Stimulated activated CD8-positive, alpha-beta memory T cell treated with anti-CD3 and anti-CD28 coated beads, Interleukin-2, amount 100 ng/mL, for 1 hour (primary cell): ENCODE data around the gene PLD6.
A peak's percentile ranks its signal among the peaks of the same experiment; 100 is the strongest.

Experiments used
- DNase-seq, 2 donors: peaks; one replicate each; pipeline ENCODE4 v3.0.0-alpha.2; 2020; ENCODE audit warnings: low read depth in 2 of 2

The PLD6 gene

DNA sequence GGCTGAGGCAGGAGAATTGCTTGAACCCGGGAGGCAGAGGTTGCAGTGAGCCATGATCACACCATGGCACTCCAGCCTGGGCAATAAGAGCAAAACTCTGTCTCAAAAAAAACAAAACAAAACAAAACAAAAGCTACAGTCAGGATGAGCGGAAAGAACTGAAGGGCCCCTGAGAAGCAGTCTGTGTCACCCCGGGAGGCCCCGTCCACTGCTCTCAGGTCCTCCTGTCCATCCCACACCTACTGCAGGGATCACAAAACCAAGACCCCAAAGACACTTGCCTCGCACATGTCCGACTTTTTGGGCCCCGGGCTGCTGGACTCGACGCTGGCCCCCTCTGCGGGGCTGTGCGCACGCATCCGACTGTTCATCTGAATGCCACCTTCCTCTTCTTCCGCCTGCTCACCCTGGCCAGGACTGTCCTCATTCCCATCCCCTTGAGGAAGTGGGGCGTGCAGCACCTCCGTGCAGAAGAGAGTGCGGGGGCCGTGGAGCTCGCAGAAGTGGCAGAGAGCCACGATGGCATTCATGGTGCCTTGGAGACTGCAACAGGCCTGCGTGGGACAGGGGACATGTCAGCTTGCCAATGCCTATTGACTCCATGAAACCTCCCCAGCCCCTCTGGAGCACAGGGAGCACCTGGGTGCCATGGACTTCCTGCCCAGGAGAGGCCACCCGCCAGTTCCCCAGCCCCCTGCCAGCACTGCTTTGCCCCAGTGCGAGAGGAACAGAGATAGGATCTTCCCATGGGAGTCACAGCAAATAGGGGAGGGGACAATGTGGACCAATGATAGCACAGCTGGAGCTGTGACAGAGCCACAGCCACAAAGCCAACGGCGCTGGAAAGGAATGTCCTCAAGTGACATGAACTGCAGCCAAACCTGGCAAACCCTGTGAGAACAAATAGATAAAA lies 21.7 kb upstream of the PLD6 start:
- no peak for DNase-seq

DNA sequence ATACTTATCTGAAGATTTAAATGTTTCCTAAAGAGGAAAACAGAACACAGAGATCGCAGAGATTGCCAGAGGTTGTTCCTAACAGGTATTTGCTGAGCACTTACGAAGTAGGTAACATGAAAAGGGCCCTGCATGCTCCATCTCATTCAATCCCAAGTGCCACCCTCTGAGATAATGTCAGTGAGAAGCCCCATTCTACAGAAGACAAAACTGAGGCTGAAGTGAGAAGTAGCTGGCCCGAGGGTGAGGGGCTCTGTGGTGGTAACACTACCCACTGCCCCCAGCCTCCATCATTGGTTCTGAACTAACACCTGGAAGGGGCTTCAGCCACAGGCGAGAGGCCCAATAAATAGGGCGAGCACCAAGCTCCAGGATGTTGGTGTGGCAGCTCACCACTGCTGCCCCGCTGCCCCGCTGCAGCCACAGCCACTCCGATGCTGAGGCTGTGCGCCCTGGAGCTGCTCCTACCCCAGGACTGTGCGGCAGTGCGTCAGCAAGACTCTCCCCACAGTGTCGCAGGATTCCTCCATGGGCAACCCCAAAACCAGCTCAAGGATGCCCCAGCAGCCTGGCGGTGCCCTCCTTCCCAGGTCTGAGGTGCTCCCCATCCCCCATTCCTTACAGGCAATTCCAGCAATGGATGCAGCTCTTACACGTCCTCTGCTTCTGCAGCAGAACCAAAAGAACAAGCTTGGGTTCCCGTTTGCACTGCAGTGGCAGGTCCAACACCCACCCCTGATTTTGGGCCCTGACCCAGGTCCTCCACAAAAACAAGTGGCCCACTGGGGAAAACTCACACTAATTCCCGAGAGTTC lies 20.5 kb upstream of the PLD6 start:
- DNase-seq = no peak

DNA sequence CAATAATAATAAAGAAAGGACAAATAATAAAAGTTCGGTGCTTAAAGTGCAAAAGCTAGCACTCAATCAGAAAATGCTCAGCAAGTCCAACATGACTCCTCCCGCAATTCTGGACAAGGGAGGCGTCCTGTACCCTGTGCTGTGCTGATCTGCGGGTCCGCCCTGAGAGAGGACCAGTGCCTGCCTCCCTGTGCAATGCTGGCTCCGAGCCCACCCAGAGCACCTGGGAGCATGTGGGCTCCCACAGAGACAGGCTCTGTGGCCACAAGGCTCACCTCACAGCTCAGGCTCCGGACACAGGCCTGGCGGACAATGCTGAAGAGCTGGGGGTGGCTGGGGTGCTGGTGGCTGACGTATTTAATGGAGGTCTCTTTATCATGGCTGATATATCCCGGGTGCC lies 19.8 kb upstream of the PLD6 start:
- no peak for DNase-seq

DNA sequence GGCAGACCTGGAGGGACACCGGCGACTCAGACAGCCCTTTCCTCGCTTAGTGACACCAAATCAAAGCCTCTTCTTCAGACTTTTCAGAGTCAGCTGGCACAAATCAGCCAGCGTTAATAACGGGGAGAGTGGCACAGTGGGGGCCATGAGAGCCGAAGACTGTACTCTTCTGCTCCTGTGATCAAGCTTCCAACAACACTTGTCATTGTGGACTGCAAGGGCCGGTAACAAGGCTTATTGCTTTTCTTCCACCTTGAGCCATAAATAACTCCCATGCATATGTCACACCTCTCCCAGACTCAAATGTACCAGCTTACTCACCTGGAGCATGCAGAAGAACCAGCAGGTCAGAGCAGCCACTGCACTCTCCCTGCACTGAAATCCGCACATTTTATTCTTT lies 18.0 kb upstream of the PLD6 start:
- no peak for DNase-seq

DNA sequence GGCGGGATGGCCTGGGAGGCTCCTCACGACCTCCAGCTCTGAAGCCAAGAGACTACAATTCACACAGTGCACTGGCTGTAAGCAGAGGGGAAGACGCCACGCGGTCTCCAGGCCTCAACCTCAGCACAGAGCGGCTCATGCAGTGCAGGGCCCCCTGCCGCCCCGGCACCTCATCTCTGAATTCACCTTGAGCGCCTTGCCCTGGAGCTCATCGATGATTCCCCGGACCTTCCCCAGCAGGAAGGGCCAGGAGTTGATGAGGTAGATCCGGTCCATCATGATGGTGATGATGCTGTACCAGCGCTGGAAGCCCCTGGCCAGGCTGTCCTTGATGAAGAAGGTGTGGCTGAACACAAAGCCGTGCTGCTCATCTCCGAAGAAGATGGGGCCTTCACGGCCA lies 17.6 kb upstream of the PLD6 start:
- no peak for DNase-seq

DNA sequence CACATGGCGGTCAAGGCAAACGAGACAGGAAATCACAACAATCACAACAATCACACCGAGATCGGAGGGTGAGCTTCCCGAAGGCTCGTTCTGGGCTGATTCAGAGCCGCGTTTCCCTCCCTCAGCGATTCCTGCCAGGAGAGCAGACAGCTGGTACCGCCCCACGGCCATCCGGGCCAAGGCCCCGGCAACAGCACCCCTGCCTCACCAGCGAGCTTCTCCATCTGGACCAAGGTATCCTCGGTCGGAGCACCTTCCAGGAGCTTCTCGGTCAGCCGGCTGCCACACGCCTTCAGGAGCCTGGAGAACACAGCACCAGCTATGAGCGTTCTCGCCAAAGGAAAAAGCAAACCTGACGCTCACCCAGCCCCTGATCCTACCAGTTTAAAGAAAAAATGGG lies 15.2 kb upstream of the PLD6 start:
- no peak for DNase-seq

DNA sequence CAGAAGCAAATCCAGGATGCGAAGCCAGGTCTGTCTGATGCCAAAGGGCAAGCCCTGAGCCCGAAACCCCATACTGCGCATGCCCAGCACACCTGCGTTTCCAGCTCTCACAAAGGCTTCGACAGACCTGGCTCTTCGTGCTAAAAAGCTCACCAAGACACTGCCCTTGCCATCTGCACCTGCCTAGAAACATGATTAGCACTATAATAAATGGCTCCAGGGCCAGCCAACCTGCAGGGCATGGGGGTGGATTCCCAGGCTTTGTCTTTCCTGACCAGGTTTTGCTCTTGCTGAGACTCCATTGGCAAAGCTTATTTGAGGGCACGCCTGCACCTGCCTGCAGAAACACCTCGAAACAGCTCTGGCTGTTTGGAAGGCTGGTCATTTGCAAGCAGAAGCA lies 14.4 kb upstream of the PLD6 start:
- DNase-seq = no peak

DNA sequence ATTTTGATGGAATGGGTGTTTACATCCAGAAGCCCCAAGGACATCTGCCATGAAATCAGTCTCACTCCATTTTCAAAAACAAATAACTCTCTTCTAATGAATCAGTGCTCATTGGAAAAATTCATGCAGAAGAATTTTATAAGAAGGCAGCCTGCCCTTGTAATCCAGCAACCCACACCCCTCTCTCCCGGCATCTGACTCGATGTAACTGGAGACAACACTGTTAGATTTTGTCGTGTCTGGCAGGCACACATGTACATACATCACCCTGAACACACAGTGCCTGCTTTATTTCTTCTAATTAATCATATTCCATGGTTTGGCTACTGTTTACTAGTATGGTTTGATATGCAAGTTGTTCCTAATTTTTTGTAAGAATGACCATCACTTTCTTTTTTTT lies 11.9 kb upstream of the PLD6 start:
- DNase-seq = no peak

DNA sequence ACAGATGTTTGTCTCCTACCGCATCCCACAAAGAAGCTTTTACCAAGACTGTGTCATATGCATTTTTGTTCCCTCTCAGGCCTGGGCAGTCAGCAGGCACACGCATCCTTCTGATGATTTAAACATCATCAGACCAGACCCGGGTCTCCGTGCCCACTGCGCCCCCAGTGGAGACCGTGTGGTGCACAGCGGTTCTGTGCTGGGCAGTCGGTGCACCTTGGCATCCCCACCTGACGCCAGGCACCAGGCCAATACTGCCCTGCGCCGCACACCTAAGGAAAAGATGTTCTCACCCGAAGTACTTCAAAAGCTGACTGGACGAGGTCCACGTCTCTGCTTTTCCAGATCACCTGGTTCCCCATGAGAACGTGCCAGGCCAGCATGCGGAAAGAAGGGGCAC lies 10.6 kb upstream of the PLD6 start:
- no peak for DNase-seq

DNA sequence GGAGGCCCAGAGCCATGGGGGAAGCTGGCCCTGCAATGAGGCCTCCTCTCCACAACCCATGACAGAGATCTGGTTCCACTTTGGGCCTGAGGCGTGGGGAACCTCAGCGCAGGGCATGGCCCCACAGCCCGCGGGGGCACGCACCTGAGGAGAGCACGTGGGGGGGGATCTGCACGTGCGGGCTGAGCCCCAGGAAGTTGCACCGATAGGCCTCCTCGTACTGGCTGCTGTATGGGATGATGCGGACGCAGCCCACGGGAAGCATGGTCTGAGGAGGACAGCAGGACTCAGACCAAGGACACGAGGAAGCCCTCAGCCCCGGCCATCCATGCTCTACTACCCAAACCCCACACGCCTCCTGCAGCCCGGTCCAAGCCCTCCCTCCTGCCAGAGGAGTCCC lies 10.1 kb upstream of the PLD6 start:
- no peak for DNase-seq

DNA sequence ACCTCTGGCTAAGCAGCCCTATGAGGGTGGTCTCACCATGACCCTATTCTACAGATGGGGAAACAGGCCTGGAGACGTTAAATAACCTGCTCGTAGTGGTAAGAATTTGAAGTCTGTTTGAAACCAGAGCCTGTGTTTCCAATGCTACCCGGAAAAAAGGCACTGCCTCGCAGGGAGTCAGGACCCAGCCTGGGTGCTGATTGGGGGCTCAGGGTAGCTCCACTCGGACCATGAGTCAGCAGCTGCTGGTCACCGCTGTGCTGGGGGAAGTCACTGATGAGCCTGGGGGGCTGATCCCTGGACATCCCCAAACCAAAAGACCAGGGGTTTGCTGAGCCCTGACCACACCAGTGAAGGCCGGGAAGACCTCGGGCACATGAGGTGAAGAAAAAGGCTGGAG lies 9.4 kb upstream of the PLD6 start:
- DNase-seq = no peak

DNA sequence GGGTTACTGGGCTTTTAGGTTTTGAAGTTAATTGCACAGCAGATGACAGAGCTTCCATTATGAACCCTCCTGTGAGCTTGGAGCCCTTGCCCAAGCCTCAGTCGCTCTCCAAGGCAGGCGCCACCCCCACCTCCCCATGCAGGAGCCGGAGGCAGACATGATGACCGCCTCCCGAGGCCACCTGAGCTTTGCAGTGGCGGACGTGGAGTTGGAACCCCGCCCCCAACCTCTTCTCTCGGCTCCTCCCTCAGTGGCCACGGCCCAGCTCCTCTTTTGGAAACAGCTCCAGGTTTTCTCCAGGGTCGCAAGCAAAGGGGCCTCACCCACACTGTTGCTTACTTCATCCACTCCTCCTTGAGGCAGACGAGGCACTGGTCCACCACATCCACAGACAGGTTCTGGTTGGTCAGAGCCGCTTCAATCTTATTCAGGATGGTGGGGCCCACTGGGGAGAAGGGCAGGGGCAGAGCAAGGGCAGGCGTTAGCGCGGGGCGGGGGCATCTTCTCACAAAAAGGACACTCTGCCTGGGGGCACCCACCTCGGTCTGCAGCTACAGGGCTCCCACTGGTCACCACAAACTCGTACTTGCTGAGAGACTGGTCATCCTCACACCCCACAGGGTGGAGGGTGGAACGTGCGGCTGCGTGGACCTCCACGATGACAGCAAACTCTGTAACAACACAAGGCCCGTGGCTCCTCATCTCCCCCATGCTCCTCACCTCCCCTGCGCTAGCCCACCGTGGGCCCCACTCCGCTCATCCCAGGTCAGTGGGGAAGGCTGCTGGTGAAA lies 8.7 kb upstream of the PLD6 start:
- DNase-seq = no peak

DNA sequence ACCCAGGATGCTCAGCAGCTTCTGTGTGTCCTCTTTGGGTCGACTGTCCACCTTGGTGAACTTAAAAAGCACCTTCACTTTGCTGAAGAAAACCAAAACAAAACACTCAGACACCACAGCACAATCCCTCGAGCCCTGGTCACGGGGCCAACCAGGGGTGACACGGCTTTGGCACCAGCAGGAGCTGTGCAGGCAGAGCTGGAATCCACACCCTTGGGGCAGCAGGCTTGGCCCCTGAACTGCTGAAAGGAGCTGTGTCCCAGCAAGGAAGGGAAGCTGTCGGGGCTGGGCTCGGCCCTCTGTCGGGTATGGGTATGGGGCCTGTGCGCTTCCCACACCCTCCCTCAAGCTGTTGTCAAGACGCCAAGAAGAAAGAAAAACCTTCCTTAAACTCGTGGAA lies 7.6 kb upstream of the PLD6 start:
- no peak for DNase-seq

DNA sequence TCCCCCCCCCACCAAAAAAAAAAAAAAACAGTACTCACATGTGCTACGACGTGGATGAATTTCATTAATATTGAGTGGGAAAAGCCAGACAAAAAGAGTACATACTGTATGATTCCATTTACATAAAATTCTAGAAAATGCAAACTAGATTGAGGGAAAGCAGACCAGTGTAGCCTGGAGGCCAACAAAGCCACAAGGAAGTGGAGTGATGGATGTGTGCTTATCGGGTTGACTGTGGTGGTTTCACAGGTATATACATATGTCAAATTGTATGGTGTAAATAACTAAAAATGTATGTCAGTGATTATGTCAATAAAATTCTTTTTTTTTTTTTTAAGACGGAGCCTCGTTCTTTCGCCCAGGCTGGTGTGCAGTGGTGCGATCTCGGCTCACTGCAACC lies 1.9 kb upstream of the PLD6 start:
- no peak for DNase-seq

DNA sequence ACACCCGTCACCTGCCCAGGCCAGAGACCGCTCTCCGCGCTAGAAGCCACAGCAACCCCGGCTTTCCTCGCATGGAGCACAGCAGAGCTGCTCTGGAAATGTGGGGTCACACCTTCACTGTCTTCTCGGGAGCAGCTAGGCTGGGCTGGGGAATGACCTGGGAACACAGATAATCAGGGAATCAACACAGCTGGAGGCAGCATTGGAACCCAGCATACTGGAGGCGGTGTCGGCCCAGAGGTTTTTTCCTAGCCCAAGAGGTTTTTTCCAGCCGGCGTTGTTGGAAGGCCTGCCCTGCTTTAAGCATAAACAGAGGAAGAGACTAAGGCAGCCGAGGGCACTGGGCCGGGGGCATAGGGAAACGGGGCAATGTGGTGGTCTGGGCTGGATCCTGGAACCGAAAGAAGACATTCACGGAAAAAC lies 791 bp upstream of the PLD6 start:
- no peak for DNase-seq

DNA sequence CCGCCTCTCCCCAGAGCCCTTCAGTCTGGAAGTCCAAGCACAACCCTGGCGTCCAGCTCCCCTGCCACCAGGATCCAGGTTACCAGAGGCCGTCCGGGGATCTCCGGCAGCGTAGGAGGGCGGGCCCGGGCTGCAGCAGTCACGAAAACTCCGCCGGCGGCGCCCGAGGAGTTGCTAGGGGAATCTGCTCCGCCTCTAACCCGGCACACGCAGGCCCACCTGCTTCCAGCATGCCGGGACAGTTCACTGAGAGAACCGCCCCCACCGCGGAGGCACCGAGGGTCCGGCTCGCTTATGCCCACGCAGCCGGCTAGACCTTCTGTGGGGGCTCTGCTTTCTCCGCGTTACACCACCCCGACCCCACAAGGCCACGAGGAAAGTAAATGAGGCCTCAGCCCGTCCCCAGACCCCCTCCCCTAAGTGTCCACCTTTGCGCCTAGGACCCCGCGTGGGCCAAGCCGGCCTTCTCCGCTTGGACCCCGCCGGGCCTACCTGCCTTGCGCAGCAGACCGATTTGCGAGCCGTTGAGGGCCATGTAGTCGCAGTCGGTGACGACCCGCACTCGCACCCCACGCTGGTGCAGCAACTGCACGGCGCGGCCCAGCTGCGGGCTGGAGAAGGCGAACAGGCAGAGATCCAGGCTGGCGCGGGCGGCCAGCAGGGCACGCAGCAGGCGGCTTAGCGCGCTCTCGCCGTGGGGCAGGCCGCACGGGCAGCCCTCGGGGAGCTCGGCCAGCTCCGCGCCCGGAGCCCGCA lies 587 bp downstream of the PLD6 start:
- peak in 1 of 2 donors; percentile 21 for DNase-seq

DNA sequence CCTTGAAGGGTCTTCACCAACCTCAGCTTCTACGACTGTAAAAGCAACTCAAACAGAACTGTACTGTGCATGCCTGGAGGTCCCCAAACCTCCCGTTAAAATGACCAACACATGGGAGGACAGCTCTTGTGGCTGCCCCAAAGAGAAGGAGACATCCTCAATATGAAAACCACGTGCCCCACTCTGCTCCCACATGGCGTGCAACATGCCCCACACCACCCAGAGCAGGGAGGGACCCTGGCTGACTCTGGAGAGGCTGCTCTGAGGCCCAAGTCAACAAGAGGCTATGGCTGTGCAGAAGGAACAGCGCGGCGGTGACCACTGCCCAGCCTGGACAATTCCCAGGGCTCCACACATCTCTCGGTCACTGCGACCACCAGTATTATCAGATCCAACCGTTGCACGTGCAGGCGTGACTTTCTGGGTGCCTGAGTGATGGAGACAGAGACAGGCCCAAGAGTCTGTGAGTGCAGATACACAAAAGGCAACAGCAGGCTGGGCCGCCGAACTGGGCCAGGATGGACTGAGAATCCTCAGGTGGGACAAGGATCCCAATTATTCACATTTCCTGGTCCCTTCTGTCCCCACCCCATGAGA lies 1.4 kb downstream of the PLD6 start:
- no peak for DNase-seq

DNA sequence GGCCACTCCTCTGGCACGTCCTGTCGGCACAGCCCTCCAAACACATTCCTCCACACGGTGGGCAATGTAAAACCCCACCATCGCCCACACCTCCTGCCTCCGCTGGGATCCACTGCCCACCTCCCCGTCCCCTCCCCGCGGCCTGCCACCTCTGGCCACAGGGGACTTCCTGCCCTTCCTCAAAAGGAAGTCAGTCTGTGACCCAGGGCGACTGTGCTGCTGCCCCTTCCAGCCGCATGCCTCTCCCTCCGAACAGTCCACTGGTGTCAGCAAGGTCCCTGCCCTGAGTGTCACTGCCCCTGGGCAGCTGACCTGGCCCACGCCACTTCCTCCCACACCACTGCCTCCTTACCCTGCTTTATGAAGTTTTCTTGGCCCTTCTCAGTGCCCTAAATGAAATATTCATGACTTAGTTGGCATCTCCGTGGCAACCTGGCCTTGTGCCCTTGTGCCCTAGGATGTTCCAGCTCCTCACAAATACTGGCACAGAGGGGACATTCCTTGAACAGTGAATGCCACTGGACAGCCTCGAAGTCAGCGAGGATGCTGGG lies 2.0 kb downstream of the PLD6 start:
- DNase-seq = no peak

DNA sequence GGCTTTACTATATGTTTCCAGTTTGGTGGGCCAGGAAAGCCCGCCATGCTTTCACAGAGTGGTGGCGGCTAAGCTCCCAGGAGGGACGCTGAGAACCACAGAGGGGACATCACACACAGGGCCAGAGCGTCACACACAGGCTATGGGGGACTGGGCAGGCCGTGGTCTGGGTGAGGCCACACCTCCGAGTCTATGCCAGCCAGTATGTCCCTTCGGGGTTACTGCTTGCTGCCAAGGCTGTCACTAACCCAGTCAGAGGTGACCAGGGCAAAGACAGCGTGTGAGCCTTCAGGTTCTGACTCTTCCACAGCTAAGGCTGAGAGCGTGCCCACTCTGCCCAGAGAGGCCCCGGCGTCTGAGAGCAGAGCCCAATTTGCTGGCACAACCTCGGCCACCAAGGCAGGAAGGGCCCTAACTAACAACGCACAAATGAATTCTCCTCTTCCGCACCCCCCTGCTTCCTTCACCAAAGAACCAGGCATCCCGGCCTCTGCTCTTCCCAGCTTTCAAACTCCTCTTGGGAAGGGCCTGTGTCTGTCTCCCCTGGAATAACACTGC lies 2.9 kb downstream of the PLD6 start:
- DNase-seq = no peak

DNA sequence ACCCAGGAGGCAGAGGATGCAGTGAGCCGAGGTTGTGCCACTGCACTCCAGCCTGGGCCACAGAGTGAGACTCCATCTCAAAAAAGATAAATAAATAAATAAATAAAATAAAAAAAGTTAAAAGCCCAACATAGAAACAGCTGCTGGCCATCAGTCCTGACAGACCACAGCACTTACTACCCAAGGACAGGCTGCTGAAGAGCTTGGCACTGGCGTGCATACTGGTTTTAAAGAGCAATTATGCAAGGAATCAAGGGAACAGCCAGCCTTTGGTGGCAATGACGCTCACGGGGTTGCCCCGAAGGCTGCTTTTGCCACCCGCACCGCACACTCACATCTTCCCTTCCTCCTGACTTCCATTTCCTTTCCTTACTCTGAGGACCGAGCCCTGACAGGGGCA lies 4.2 kb downstream of the PLD6 start:
- DNase-seq = no peak

DNA sequence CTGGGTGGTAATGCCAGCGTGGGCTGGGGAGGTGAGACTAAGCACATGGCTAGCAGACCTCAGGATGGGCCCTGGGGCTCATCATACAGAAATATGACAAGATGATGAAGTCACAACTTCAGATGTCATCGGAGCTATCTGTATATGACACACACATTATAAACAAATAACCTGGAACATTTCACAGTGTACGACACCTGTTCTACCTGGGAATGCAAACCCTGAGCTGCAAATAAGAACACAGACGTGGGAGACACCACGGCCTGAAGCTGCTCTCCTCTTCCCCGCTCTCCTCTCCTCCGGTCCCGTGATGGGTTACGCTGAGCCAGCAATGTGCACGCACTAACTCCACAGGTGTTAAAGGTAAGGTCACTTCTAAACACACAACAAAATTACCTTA lies 4.9 kb downstream of the PLD6 start:
- DNase-seq = no peak
